Uterus (tissue), 2 donors: ENCODE results near the gene BTBD2.

Source experiments
- POLR2A ChIP-seq, 2 donors: fragments of 450-650 bp; IDR thresholded peaks; one replicate each; pipeline ENCODE4 v1.6.1; 2016; ENCODE audit warnings: antibody characterized with exemption in 2 of 2, mild to moderate bottlenecking in 1 of 2, moderate library complexity in 1 of 2
- TF ChIP-seq, protein P1 (sequence below), 4 experiments: fragments of 200-600 bp in 2 of 4; fragments of 450-650 bp in 2 of 4; sonication (generic) in 2 of 4; IDR thresholded peaks; one replicate each; pipeline ENCODE4 v1.5.1; 2016 to 2019; ENCODE audit warnings: antibody characterized with exemption in 4 of 4, mild to moderate bottlenecking in 2 of 4, moderate library complexity in 1 of 4

DNA sequence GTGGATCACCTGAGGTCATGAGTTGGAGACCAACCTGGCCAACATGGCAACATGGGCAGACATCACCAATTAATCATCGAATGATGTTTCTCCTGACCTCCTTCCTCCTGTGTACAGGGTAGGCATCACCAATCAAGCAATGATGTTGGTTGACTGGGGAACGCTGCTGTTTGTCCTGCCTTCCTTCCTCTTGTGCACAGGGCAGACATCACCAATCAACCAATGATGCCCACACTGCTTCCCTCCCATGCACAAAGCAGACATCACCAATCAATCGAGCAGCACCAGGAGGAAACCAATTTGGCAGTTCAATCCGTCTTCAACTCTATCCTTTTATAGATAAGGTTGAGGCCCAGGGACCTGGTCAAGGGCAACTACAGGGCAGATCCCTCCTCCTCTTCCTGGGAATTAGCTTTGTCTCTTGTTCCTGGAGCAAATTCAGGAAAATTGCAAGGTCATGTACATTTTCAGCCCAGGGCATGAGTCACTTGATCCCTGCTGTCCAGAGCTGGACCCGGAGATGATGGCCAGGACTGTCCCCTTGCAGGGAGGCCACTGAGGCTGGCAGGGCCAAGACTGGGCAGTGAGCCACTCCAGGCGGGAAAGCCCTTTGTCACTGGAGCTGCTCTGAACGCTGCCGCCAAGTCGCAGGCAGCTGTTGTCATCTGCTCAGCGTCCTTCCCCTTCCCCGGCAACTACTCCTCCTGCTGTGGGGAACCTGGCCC is 79.9 kb downstream of the BTBD2 start:
- TF ChIP-seq, protein P1, sequence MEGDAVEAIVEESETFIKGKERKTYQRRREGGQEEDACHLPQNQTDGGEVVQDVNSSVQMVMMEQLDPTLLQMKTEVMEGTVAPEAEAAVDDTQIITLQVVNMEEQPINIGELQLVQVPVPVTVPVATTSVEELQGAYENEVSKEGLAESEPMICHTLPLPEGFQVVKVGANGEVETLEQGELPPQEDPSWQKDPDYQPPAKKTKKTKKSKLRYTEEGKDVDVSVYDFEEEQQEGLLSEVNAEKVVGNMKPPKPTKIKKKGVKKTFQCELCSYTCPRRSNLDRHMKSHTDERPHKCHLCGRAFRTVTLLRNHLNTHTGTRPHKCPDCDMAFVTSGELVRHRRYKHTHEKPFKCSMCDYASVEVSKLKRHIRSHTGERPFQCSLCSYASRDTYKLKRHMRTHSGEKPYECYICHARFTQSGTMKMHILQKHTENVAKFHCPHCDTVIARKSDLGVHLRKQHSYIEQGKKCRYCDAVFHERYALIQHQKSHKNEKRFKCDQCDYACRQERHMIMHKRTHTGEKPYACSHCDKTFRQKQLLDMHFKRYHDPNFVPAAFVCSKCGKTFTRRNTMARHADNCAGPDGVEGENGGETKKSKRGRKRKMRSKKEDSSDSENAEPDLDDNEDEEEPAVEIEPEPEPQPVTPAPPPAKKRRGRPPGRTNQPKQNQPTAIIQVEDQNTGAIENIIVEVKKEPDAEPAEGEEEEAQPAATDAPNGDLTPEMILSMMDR (IDR thresholded peaks at IDR 0.05), result no peak
- TF ChIP-seq POLR2A (IDR thresholded peaks at IDR 0.05), result no peak
